A549 treated with AZD2906 at 1 μM for 4 hours (cell line): Measurements from ENCODE around the gene MZT1. TPM values are rescaled to one million over a fixed set of nuclear protein-coding genes. Genes with fewer than 3 reads are reported as not detected.

Source experiments
- total RNA-seq: library from RNA; stranded (reverse); fragments of 200-300 nt; extraction: Qiagen RNA extraction; gene quantifications from 5 replicates; pipeline ENCODE4 v1.2.3, GENCODE V29; 2022

MZT1 gene, protein sequence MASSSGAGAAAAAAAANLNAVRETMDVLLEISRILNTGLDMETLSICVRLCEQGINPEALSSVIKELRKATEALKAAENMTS
- total RNA-seq = 9.6 to 12.9 TPM (median 11.3 TPM) in 5 replicates

GRCh38 chr13:72727417-72728289, at the start of gene MZT1, which contains the start of gene BORA:
TSS of gene MZT1 (minus strand) at chr13:72727629. CDS start at chr13:72727602, 27 bp downstream.
TSS of gene BORA (plus strand) at chr13:72727923. CDS start at chr13:72728941, 1,018 bp downstream.

Other genes with a start within 250 kb of the MZT1 start
- gene BORA, start 294 bp upstream of the MZT1 start, total RNA-seq = 6.6 to 9.4 TPM (median 7.2 TPM) in 5 replicates
- 15.4 to 21.1 TPM (median 17.3 TPM) in 5 replicates for gene DIS3, start 54.3 kb upstream of the MZT1 start, total RNA-seq
- gene PIBF1, start 54.5 kb upstream of the MZT1 start, total RNA-seq = 3.6 to 6.0 TPM (median 4.0 TPM) in 5 replicates